ENCODE measurements around the gene THAP4. TPM values are rescaled to one million over a fixed set of nuclear protein-coding genes. Genes with fewer than 3 reads are reported as not detected.
A peak's percentile ranks its signal among the peaks of the same experiment; 100 is the strongest.

THAP4 gene
- total and polyA plus RNA-seq, 9 donors, result 36.3 to 51.7 (median 43.9) TPM

DNA sequence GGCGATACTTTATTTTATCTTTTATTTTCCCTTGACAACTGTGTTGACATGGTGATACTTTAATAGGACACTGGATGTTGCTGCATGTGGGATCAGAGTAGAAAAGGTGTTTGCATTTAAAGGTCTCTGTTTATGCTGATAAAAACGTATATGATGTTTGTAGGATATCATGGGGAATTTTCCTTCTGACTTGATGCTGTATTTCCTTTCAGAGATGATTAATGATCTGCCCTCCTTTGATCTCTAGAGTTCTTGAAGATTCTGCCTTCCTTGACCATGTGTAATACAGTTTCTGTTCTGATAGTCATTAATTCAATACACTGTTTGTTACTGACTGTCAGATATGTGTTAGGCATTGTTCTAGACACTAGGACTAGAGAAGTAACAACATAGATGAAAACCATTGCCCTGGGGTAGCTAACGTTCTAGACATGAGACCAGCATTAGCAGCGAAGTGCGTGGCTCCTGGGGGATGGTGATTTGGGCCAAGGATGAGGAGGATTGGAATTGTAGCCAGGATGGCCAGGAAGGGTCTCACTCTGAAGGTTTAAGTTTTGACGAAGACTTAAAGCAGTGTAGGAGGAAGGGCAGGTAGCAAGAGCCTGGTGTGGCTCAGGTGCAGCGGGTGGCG lies 3.3 kb upstream of the THAP4 start:
- peaks cover 15% of the 10 kb centered on the region for H3K36me3 ChIP-seq (ENCODE audit: control insufficient read depth, insufficient read depth, low read length)
- H3K4me3 ChIP-seq (ENCODE audit: low read length), result no peak overlapping the region
- 86% methylated on average over 7 of the region's 8 CpGs for WGBS (ENCODE audit: insufficient coverage)
- peaks cover 25% of the 10 kb centered on the region for H3K4me1 ChIP-seq (ENCODE audit: control insufficient read depth, insufficient read depth, low read length)
- H3K27ac ChIP-seq (ENCODE audit: low read length), result no peak overlapping the region
- DNase-seq, result no peak
- peaks cover 3% of the 10 kb centered on the region for H3K9me3 ChIP-seq (replicated peaks; ENCODE audit: control insufficient read depth, low read depth, low read length)
- H3K27me3 ChIP-seq (ENCODE audit: control insufficient read depth, insufficient read depth, low read length), result no peaks in the 10 kb centered on the region

DNA sequence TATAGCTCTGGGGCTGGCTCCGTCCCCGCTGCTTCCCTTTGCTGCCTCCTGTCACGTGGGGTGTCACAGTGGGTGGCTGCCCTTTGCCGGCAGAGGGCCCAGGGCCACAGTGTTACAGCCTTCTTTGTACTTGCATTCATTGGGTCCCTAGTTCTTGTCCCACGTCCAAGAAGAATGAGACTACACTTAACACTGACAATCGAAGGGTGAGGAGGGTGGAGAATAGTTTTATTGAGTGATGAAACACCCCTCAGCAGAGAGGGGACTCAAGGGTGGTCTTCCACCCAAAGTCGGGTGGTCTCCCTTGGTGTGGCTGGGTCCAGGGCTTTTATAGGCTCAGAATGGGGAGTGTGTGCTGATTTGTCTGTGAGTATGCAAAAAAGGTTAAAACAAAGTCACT lies 2.4 kb upstream of the THAP4 start:
- H3K4me1 ChIP-seq (ENCODE audit: control insufficient read depth, insufficient read depth, low read length), result peaks cover 28% of the 10 kb centered on the region
- 94% methylated on average over 4 of the region's 7 CpGs for WGBS (ENCODE audit: insufficient coverage)

GRCh38 chr2:241638940-241639339 lies 2.0 kb upstream of the THAP4 start:
- Histone ChIP-seq H3K36me3 (ENCODE audit: control insufficient read depth, insufficient read depth, low read length) (peaks cover 21% of the 10 kb centered on the region), H3K4me3 (ENCODE audit: low read length) (no peak overlapping the region), H3K27me3 (ENCODE audit: control insufficient read depth, insufficient read depth, low read length) (no peaks in the 10 kb centered on the region), H3K27ac (ENCODE audit: low read length) (no peak overlapping the region), H3K4me1 (ENCODE audit: control insufficient read depth, insufficient read depth, low read length) (peaks cover 29% of the 10 kb centered on the region), H3K9me3 (replicated peaks; ENCODE audit: control insufficient read depth, low read depth, low read length) (peaks cover 3% of the 10 kb centered on the region)
- WGBS (ENCODE audit: insufficient coverage), result 89% methylated on average over 11 of the region's 14 CpGs
- no peak for DNase-seq

More for the DNA sequence above, 2.4 kb upstream of the THAP4 start:
- no peak for DNase-seq
- Histone ChIP-seq H3K27ac (ENCODE audit: low read length) (no peak overlapping the region), H3K27me3 (ENCODE audit: control insufficient read depth, insufficient read depth, low read length) (no peaks in the 10 kb centered on the region), H3K9me3 (replicated peaks; ENCODE audit: control insufficient read depth, low read depth, low read length) (peaks cover 3% of the 10 kb centered on the region), H3K36me3 (ENCODE audit: control insufficient read depth, insufficient read depth, low read length) (peaks cover 18% of the 10 kb centered on the region), H3K4me3 (ENCODE audit: low read length) (no peak overlapping the region)

- H3K4me1 ChIP-seq (ENCODE audit: control insufficient read depth, insufficient read depth, low read length), result peaks cover 29% of the 10 kb centered on the region
- WGBS (ENCODE audit: insufficient coverage), result under 1% methylated on average over 56 of the region's 67 CpGs
Observed at GRCh38 chr2:241637795-241638660, 1.1 kb upstream of the THAP4 start.

DNA sequence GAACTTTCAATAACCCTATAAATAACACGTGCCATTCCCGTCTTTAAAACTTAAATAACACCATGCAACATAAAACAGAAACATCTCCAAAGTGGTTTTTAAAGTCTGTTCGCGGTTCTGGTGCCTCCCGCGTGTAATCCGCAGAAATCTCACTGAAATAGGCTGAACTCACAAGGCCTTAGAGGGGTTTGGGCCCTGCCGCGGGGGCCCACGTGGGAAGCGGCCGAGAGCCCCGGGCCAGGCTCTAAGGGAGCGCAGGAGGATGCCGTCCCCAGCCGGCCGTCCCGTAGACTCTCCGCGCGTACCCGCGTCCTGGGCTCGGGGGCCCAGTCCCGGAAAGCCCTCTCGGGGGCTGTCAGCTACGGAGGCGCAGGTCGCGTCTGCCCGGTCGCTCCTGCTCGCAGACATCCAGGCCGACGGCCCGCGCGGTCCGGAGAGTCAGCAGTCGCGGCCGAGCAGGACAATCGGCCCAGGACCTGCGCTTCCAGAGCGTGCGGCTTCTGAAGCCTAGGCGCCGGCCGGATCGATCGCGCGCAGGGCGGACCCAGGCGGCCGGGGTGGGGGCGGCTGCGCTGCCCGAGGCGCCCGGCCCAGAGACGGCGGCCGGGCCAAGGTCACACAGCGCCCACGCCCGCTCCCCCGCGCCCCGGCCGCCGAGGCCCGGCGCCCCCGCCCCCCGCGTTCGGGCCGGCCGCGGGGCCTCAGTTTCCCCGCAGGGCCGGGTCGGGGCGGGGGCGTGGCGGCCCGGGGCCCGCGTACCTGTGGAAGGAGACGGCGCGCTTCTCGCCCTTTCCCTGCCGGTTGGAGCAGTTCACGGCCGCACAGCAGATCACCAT lies 558 bp downstream of the THAP4 start:
- peak overlapping the region; percentile 80 for H3K4me3 ChIP-seq (ENCODE audit: low read length)
- peaks cover 41% of the 10 kb centered on the region for H3K36me3 ChIP-seq (ENCODE audit: control insufficient read depth, insufficient read depth, low read length)
- peaks cover 24% of the 10 kb centered on the region for H3K4me1 ChIP-seq (ENCODE audit: control insufficient read depth, insufficient read depth, low read length)
- H3K27me3 ChIP-seq (ENCODE audit: control insufficient read depth, insufficient read depth, low read length), result no peaks in the 10 kb centered on the region
- DNase-seq, result peak; percentile 59
- under 1% methylated on average over 97 of the region's 97 CpGs for WGBS (ENCODE audit: insufficient coverage)
- H3K9me3 ChIP-seq (replicated peaks; ENCODE audit: control insufficient read depth, low read depth, low read length), result peaks cover 3% of the 10 kb centered on the region
- peak overlapping the region; percentile 77 for H3K27ac ChIP-seq (ENCODE audit: low read length)

More at GRCh38 chr2:241637795-241638660, 1.1 kb upstream of the THAP4 start:
- Histone ChIP-seq H3K27ac (ENCODE audit: low read length) (no peak overlapping the region), H3K27me3 (ENCODE audit: control insufficient read depth, insufficient read depth, low read length) (no peaks in the 10 kb centered on the region), H3K36me3 (ENCODE audit: control insufficient read depth, insufficient read depth, low read length) (peaks cover 29% of the 10 kb centered on the region), H3K9me3 (replicated peaks; ENCODE audit: control insufficient read depth, low read depth, low read length) (peaks cover 3% of the 10 kb centered on the region), H3K4me3 (ENCODE audit: low read length) (peak overlapping the region; percentile 86)
- no peak for DNase-seq

GRCh38 chr2:241635756-241636155 lies 1.2 kb downstream of the THAP4 start:
- H3K27ac ChIP-seq (ENCODE audit: low read length), result no peak overlapping the region
- 40% methylated on average over 1 of the region's 6 CpGs for WGBS (ENCODE audit: insufficient coverage)
- H3K4me1 ChIP-seq (ENCODE audit: control insufficient read depth, insufficient read depth, low read length), result peaks cover 20% of the 10 kb centered on the region
- H3K9me3 ChIP-seq (replicated peaks; ENCODE audit: control insufficient read depth, low read depth, low read length), result peaks cover 3% of the 10 kb centered on the region
- no peaks in the 10 kb centered on the region for H3K27me3 ChIP-seq (ENCODE audit: control insufficient read depth, insufficient read depth, low read length)
- peaks cover 46% of the 10 kb centered on the region for H3K36me3 ChIP-seq (ENCODE audit: control insufficient read depth, insufficient read depth, low read length)
- no peak for DNase-seq
- H3K4me3 ChIP-seq (ENCODE audit: low read length), result peak overlapping the region; percentile 80

GRCh38 chr2:241633561-241633960 lies 3.4 kb downstream of the THAP4 start:
- H3K36me3 ChIP-seq (ENCODE audit: control insufficient read depth, insufficient read depth, low read length), result peaks cover 45% of the 10 kb centered on the region
- no peak overlapping the region for H3K27ac ChIP-seq (ENCODE audit: low read length)
- no peak for DNase-seq
- peaks cover 11% of the 10 kb centered on the region for H3K4me1 ChIP-seq (ENCODE audit: control insufficient read depth, insufficient read depth, low read length)
- WGBS (ENCODE audit: insufficient coverage), result 92% methylated on average over 11 of the region's 17 CpGs
- no peaks in the 10 kb centered on the region for H3K27me3 ChIP-seq (ENCODE audit: control insufficient read depth, insufficient read depth, low read length)
- H3K9me3 ChIP-seq (replicated peaks; ENCODE audit: control insufficient read depth, low read depth, low read length), result no peaks in the 10 kb centered on the region
- no peak overlapping the region for H3K4me3 ChIP-seq (ENCODE audit: low read length)

DNA sequence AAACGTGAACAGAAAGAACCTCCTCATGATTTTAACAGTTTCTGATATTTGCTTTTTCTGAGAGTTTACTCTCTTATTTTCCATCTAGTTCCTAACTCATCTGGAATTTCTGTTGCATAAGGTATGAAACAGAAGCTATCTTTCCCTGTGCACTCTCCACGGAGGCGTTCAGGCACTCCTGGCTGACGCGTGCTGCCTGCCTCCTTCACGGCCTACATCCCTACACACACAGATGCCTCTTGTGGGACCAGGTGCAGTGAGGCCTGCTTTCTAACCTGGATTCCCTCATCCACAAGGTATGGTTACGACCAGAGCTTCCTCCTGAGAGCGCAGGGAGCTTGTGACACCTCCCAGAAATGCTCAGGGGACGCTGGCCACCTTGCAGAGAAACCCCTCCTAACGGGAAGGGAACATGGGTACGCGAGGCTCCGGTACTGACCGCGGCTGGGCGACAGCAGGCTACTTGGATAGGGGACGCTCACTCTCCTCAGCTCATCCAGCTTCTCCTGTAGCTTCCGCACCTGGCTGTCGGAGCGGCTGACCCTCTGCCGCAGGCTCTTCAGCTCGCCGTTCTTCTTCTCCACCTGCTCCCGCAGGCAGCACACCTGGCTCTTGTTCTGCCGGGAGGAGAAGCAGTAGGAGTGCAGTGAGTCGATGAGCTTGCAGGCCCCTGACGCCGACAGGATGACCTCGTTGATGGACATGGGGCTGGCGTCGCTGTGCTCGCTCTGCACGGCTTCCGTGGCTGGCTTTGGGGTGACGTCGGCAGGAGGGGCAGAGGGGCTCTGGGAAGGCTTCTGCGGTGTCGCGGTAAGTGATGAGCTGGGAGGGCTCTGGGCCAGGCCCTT lies 4.3 kb downstream of the THAP4 start:
- H3K36me3 ChIP-seq (ENCODE audit: control insufficient read depth, insufficient read depth, low read length), result peaks cover 47% of the 10 kb centered on the region
- no peak for DNase-seq
- no peak overlapping the region for H3K4me3 ChIP-seq (ENCODE audit: low read length)
- peaks cover 8% of the 10 kb centered on the region for H3K4me1 ChIP-seq (ENCODE audit: control insufficient read depth, insufficient read depth, low read length)
- no peaks in the 10 kb centered on the region for H3K27me3 ChIP-seq (ENCODE audit: control insufficient read depth, insufficient read depth, low read length)
- 93% methylated on average over 37 of the region's 39 CpGs for WGBS (ENCODE audit: insufficient coverage)
- H3K9me3 ChIP-seq (replicated peaks; ENCODE audit: control insufficient read depth, low read depth, low read length), result no peaks in the 10 kb centered on the region
- H3K27ac ChIP-seq (ENCODE audit: low read length), result no peak overlapping the region

DNA sequence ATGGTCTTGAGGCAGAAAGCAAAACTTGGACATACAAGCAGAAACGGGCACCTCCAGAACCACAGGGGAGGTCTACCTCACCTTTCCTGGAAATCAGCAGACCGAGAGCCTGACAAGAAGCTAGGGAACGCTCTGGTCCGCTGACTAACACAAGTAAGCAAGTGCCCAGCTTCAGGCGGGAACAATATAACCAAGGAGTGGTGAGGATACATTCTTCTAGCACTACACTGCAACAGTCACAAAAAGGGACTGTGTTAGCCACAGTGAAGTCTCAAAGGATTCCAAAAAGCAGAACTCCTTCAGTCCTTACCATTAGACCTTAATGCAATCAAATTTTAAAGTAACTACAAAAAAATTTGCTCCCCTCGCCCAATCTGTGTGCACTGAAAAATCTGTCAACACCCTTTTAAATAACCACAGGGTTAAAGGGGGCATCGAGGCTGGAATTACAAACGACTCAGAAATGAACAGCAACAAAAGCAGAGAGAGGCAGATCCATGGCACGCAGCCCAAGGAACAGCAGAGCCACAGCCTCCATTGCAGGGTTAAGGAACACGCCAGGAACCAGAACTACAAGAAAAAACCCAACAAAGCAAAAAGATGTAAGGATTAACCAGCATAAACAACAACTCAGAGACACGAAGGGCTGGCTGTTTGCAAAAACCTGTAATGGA lies 7.1 kb downstream of the THAP4 start:
- Histone ChIP-seq H3K9me3 (replicated peaks; ENCODE audit: control insufficient read depth, low read depth, low read length) (no peaks in the 10 kb centered on the region), H3K4me3 (ENCODE audit: low read length) (no peak overlapping the region), H3K4me1 (ENCODE audit: control insufficient read depth, insufficient read depth, low read length) (peaks cover 3% of the 10 kb centered on the region), H3K36me3 (ENCODE audit: control insufficient read depth, insufficient read depth, low read length) (peaks cover 53% of the 10 kb centered on the region), H3K27me3 (ENCODE audit: control insufficient read depth, insufficient read depth, low read length) (no peaks in the 10 kb centered on the region), H3K27ac (ENCODE audit: low read length) (no peak overlapping the region)
- no peak for DNase-seq
- 74% methylated on average over 5 of the region's 11 CpGs for WGBS (ENCODE audit: insufficient coverage)

Data from muscle of leg (tissue), 11 donors.